Type B pancreatic cell (in vitro differentiated cells): Measurements from ENCODE around the gene MAGEF1. TPM values are rescaled to one million over a fixed set of nuclear protein-coding genes. Genes with fewer than 3 reads are reported as not detected.

Experiments used
- DNase-seq: peaks from one replicate; pipeline ENCODE4 v3.0.0; 2021; ENCODE audit warnings: mixed read lengths; ENCODE audit not compliant: unreplicated experiment; ENCODE audit errors: extremely low spot score
- H3K27ac Mint-ChIP-seq: 2 replicates; pipeline ENCODE4 v1.8.0; 2021; ENCODE audit warnings: mild to moderate bottlenecking, mixed read lengths
- H3K27me3 Mint-ChIP-seq: 2 replicates; pipeline ENCODE4 v1.8.0; 2021; ENCODE audit warnings: mixed read lengths
- H3K36me3 Mint-ChIP-seq: 2 replicates; pipeline ENCODE4 v1.8.0; 2021; ENCODE audit warnings: mixed read lengths
- H3K4me1 Mint-ChIP-seq: one replicate; pipeline ENCODE4 v1.8.0; 2021; ENCODE audit warnings: mixed read lengths; ENCODE audit not compliant: unreplicated experiment
- H3K4me3 Mint-ChIP-seq: 2 replicates; pipeline ENCODE4 v1.8.0; 2021; ENCODE audit warnings: mild to moderate bottlenecking, mixed read lengths
- H3K9me3 Mint-ChIP-seq: 2 replicates; pipeline ENCODE4 v1.8.0; 2021; ENCODE audit warnings: mixed read lengths
- CTCF ChIP-seq: fragments of 200-600 bp; sonication (generic); conservative IDR thresholded peaks from 2 replicates; pipeline ENCODE4 v1.5.0; 2021; ENCODE audit warnings: antibody characterized with exemption, mild to moderate bottlenecking
- total RNA-seq: library from RNA; stranded (reverse); gene quantifications from 2 replicates; pipeline ENCODE4 v1.2.1, GENCODE V29; 2021; ENCODE audit warnings: low replicate concordance

Gene MAGEF1
- total RNA-seq, 1 donor from 2014 or later: 69.2 TPM

GRCh38 chr3:184687363-184688015 lies 24.4 kb downstream of the MAGEF1 start:
- peaks cover 43% of the 10 kb centered on the region for H3K4me1 Mint-ChIP-seq
- H3K36me3 Mint-ChIP-seq: no peaks in the 10 kb centered on the region
- H3K4me3 Mint-ChIP-seq: no peak overlapping the region
- TF ChIP-seq CTCF: no peak
- no peaks in the 10 kb centered on the region for H3K27me3 Mint-ChIP-seq
- H3K27ac Mint-ChIP-seq: no peak overlapping the region
- no peaks in the 10 kb centered on the region for H3K9me3 Mint-ChIP-seq
- no peak for DNase-seq

- Mint-ChIP-seq H3K27ac (peak overlapping the region; percentile 67), H3K9me3 (no peaks in the 10 kb centered on the region), H3K27me3 (no peaks in the 10 kb centered on the region), H3K4me3 (no peak overlapping the region), H3K4me1 (peaks cover 29% of the 10 kb centered on the region), H3K36me3 (no peaks in the 10 kb centered on the region)
- no peak for DNase-seq
- TF ChIP-seq CTCF: no peak
Observed at GRCh38 chr3:184685646-184686045, 26.2 kb downstream of the MAGEF1 start.

- no peaks in the 10 kb centered on the region for H3K27me3 Mint-ChIP-seq
- no peaks in the 10 kb centered on the region for H3K9me3 Mint-ChIP-seq
- no peak for TF ChIP-seq CTCF
- H3K27ac Mint-ChIP-seq: peak overlapping the region; percentile 67
- DNase-seq: no peak
- H3K4me3 Mint-ChIP-seq: no peak overlapping the region
- H3K36me3 Mint-ChIP-seq: no peaks in the 10 kb centered on the region
- peaks cover 29% of the 10 kb centered on the region for H3K4me1 Mint-ChIP-seq
Observed at GRCh38 chr3:184685055-184685454, 26.8 kb downstream of the MAGEF1 start.

- Mint-ChIP-seq H3K36me3 (no peaks in the 10 kb centered on the region), H3K9me3 (no peaks in the 10 kb centered on the region), H3K4me3 (no peak overlapping the region), H3K4me1 (peaks cover 29% of the 10 kb centered on the region), H3K27me3 (no peaks in the 10 kb centered on the region), H3K27ac (no peak overlapping the region)
- no peak for TF ChIP-seq CTCF
- DNase-seq: no peak
Observed at GRCh38 chr3:184683900-184684560, 27.8 kb downstream of the MAGEF1 start.

- no peaks in the 10 kb centered on the region for H3K9me3 Mint-ChIP-seq
- H3K4me1 Mint-ChIP-seq: peaks cover 21% of the 10 kb centered on the region
Observed at GRCh38 chr3:184683234-184683633, 28.6 kb downstream of the MAGEF1 start.

More at GRCh38 chr3:184683234-184683633, 28.6 kb downstream of the MAGEF1 start:
- Mint-ChIP-seq H3K27me3 (no peaks in the 10 kb centered on the region), H3K36me3 (no peaks in the 10 kb centered on the region), H3K4me3 (no peak overlapping the region), H3K27ac (no peak overlapping the region)
- no peak for TF ChIP-seq CTCF
- DNase-seq: no peak
